WI38 (cell line): ENCODE data around the gene GBP5.
"Not testable (repeated sequence)": the region's sequence is repeated elsewhere in the genome, so short reads cannot be mapped to it uniquely, and the experiment has no call there.

Experiments
- H3K4me3 ChIP-seq: 2 replicates; pipeline ENCODE4 v1.5.1; 2011; ENCODE audit warnings: low read depth, mild to moderate bottlenecking, control low read depth, low read length
- CTCF ChIP-seq: IDR thresholded peaks from 2 replicates; pipeline ENCODE4 v1.5.1; 2012; ENCODE audit warnings: low read depth, mild to moderate bottlenecking, control low read depth, low read length

Gene GBP5

GRCh38 chr1:89291276-89291675, 18.6 kb upstream of the GBP5 start:
- TF ChIP-seq CTCF = no peak
- H3K4me3 ChIP-seq = no peak overlapping the region

- no peak for TF ChIP-seq CTCF
- H3K4me3 ChIP-seq = no peak overlapping the region
Measured at GRCh38 chr1:89288051-89288340, 15.3 kb upstream of the GBP5 start.

GRCh38 chr1:89287181-89288050, 14.8 kb upstream of the GBP5 start:
- H3K4me3 ChIP-seq = no peak overlapping the region
- no peak for TF ChIP-seq CTCF

GRCh38 chr1:89286549-89287180, 14.0 kb upstream of the GBP5 start:
- TF ChIP-seq CTCF = no peak
- no peak overlapping the region for H3K4me3 ChIP-seq

GRCh38 chr1:89285745-89286380, 13.2 kb upstream of the GBP5 start:
- no peak for TF ChIP-seq CTCF
- no peak overlapping the region for H3K4me3 ChIP-seq

GRCh38 chr1:89284078-89284763, 11.6 kb upstream of the GBP5 start:
- H3K4me3 ChIP-seq = not testable (repeated sequence)

GRCh38 chr1:89280766-89281165, 8.1 kb upstream of the GBP5 start:
- no peak for TF ChIP-seq CTCF
- H3K4me3 ChIP-seq = no peak overlapping the region
